NK-92 treated with Interleukin-12 subunit alpha and Interleukin-12 subunit beta, amount 100 ng/mL, for 24 hours (cell line): ENCODE results near the gene SHOC2.

Source experiments
- DNase-seq: peaks from one replicate; lab custom pipeline; 2025; lab: John Stamatoyannopoulos, UW

Gene SHOC2

GRCh38 chr10:110983466-110983865 lies 64.1 kb downstream of the SHOC2 start:
- DNase-seq: no peak

GRCh38 chr10:110985497-110986275 lies 66.3 kb downstream of the SHOC2 start:
- no peak for DNase-seq

DNA sequence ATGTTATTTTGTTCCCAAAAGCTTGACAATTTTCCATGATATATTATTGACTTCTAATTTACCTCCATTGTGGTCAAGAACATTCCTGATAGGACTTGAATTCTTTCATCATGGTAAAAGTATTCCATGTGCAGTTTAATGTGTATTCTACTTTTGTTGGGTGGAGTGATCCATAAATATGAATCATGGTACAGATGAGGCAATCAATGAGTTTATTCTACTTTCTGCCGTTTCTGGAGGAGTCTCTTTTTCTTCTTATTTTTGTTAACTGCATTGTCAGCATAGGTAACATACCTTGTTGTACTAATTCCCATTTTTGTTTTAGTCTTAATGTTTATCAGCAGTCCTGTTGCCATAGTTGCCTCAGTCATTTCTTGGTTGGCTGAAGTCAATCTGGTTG lies 69.6 kb downstream of the SHOC2 start:
- no peak for DNase-seq

GRCh38 chr10:110992006-110992800 lies 72.8 kb downstream of the SHOC2 start:
- DNase-seq: no peak

GRCh38 chr10:110993024-110993693 lies 73.8 kb downstream of the SHOC2 start:
- no peak for DNase-seq

GRCh38 chr10:110994406-110995086 lies 75.1 kb downstream of the SHOC2 start:
- no peak for DNase-seq

- DNase-seq: no peak
These were observed 75.9 kb downstream of the SHOC2 start for GRCh38 chr10:110995301-110995700.

DNA sequence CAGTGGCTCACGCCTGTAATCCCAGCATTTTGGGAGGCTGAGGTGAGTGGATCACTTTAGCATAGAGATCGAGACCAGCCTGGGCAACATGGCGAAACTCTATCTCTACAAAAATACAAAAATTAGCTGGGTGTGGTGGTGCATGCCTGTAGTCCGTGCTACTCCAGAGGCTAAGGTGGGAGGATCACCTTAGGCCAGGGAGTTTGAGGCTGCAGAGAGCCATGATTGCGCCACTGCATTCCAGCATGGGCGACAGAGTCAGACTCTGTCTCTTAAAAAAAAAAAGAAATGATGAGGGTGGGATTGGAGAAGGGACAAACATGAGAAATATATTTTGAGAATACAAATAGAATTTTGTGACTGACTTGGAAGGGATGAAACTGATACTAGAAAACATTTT lies 76.9 kb downstream of the SHOC2 start:
- no peak for DNase-seq

DNA sequence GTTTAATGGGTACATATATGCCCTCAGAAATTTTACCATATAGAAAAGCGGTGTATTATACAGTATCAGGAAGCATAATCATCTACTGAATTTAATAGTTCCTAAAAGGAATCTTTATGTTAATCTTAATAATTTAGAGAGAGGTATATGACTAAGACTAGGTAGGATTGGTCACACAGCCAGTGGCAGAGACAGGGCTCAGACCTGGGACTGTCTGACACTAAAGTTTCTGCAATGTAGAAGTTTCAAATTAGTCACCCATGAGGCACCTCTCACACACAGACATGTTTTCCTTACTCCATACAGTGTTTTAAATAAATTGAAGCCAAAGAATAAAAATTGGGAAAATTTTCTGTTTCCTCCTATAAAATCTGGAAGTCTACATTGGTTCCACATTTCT lies 84.6 kb downstream of the SHOC2 start:
- DNase-seq: no peak

DNA sequence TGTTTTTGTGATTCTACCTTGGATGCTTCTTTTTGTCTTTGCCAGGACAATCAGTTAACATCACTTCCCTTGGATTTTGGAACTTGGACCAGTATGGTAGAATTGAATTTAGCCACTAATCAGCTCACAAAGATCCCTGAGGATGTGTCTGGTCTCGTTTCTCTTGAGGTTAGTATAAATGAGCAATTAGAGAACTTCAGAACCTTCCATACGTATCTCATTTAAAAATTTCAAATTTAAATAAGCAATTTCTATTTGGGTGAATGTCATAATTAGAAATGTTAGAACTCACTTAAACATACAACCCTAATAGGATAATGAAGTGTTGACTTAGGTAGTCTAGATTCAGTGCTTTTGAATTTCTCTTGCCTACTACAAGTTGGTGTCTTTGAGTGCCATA lies 88.1 kb downstream of the SHOC2 start:
- DNase-seq: no peak

GRCh38 chr10:111015181-111015580 lies 95.8 kb downstream of the SHOC2 start:
- DNase-seq: no peak

DNA sequence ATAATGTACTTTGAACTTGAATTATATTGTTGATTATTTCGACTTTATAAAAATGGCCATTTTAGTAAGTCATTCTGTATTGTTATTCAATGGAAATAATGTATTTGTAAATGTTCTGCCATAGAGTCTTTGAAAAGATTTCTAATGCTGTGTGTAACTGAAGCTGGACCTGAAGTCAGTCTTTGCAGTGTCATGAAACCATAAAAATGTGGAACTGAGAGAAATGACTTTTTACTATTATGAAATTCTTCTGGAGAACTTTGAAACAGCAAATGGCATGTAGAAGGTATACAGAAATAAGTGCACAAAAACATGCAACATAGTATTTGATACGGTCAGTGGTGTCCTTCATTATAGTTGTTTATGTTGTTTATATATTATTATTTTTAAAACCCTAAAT lies 97.7 kb downstream of the SHOC2 start:
- DNase-seq: no peak

GRCh38 chr10:111018021-111018420 lies 98.6 kb downstream of the SHOC2 start:
- DNase-seq: no peak

DNA sequence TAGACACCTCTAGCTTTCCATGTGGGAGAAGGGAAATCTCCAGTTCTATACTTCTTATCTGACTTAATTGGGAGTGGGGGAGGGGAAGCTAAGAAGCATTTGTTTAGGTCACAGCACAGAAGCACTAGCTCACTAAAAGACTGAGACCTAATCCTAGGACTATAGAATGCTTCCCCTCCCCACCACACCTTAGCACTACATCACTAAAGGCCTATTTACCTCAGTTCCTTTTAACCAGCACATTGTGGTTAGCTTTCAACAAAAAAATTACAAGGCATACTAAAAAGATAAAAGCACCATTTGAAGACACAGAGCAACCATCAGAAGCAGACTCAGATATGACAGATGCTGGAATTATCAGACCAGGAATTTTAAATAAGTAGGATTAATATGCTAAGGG lies 103.7 kb downstream of the SHOC2 start:
- DNase-seq: no peak

DNA sequence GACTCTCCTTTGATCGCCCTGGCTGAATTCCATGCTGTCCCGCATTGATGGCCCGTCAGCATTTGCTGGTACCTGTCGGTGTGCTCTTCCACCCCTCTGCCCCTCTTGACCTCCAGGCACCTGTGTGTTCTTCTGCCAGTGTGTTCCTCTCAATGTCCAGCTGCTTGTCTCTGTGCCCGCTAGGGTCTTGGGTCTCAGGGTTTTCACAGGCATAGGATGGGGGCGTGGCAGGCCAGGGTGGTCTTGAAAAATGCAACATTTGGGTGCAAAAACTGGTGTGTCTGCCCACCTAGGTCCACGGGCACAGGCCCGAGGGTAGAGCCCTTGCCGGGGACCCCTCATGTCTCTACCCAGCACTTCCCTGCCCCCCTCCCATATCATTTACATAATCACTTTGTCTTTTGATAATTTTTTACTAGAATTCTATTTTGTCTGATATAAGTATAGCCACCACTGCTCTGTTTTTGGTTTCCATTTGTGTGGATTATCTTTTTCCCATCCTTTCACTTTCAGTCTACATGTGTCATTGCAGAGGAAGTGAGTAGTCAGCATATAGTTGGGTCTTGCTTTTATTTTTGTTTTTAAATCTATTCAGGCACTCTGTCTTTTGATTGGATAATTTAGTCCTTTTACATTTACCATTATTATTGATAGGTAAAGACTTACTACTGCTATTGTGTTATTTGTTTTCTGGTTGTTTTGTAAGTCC lies 110.8 kb downstream of the SHOC2 start:
- DNase-seq: no peak

DNA sequence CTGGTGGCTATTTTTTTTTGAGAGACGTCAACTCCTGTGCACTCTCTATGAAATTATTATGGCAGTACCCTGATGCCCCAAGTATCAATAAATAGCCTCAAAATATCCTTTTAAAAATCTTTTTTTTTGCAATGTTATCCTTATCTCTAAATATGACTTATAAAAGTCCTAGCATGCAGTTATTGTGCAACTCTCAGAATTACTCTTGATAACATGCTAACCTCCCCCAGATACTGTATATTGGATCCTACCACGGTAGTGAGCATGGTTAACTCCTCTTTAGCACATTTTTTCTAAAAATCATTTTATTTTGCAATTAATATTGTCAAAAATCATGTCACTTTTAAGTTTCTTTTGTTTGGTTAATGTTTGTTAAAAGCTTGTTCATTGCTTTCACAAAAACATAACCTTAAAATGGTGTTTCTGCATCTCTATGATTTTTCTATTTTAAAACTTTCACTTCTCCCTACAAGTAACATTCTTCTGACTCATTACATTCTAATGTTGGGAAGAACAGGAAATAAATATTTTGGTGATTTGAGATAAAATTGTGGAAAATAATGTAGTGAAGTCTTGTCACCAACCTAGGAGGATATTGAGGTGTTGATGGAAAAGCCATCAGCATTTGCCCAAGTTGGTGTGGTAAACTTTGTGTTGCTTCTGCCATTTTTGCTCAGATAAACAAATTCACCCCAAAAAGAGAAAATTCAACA lies 115.3 kb downstream of the SHOC2 start:
- DNase-seq: no peak

GRCh38 chr10:111035542-111035941 lies 116.1 kb downstream of the SHOC2 start:
- DNase-seq: no peak

GRCh38 chr10:111037858-111038257 lies 118.5 kb downstream of the SHOC2 start:
- DNase-seq: no peak

GRCh38 chr10:111039522-111039921 lies 120.1 kb downstream of the SHOC2 start:
- DNase-seq: no peak

DNA sequence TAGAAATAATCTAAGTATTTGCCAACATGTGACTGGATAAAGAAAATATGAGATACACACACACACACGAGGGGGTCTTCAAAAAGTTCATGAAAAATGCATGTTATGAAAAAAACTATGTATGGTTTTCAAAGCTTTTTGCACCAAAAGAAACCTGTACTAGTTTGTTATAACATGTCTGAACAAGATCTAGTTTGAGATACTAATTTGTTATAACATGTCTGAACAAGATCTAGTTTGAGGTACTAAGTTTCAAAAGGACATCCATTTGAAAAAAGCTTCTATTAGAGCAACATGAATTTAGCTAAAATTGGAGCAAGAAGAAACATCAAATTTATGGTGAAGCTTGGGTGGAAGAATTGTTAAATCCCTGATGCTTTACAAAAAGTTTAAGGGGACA lies 137.6 kb downstream of the SHOC2 start:
- DNase-seq: no peak
